Measurements from ENCODE around the gene ABAT.

- TF ChIP-seq CTCF (IDR thresholded peaks at IDR 0.05; ENCODE audit: low read depth, low read length) (no peak), MAX (IDR thresholded peaks at IDR 0.05; ENCODE audit: low read depth, low read length) (no peak), POLR2A (IDR thresholded peaks at IDR 0.05; ENCODE audit: extremely low read depth, insufficient read length) (no peak), MYC (IDR thresholded peaks at IDR 0.05; ENCODE audit: low read depth, low read length) (no peak)
Measured at GRCh38 chr16:8753416-8754054, 79.1 kb downstream of the ABAT start.
